DOHH2 (cell line): ENCODE results near the gene DYRK1B.

Source experiments
- CTCF ChIP-seq: fragments of 200-600 bp; sonication (generic); IDR thresholded peaks from one replicate; pipeline ENCODE4 v1.5.1; 2014; ENCODE audit warnings: antibody characterized with exemption, mild to moderate bottlenecking, low read depth, low read length; ENCODE audit not compliant: poor library complexity, severe bottlenecking
- EZH2phosphoT487 ChIP-seq: fragments of 200-600 bp; sonication (generic); IDR thresholded peaks from 2 replicates; pipeline ENCODE4 v1.6.1; 2017; ENCODE audit warnings: borderline replicate concordance, mild to moderate bottlenecking, antibody characterized with exemption, low read length, moderate library complexity, mixed read lengths

GRCh38 chr19:39780894-39781293 is 53.1 kb downstream of the DYRK1B start:
- TF ChIP-seq CTCF: no peak
- no peak for TF ChIP-seq EZH2phosphoT487
